ENCODE measurements around the gene S1PR3.

Gene S1PR3

DNA sequence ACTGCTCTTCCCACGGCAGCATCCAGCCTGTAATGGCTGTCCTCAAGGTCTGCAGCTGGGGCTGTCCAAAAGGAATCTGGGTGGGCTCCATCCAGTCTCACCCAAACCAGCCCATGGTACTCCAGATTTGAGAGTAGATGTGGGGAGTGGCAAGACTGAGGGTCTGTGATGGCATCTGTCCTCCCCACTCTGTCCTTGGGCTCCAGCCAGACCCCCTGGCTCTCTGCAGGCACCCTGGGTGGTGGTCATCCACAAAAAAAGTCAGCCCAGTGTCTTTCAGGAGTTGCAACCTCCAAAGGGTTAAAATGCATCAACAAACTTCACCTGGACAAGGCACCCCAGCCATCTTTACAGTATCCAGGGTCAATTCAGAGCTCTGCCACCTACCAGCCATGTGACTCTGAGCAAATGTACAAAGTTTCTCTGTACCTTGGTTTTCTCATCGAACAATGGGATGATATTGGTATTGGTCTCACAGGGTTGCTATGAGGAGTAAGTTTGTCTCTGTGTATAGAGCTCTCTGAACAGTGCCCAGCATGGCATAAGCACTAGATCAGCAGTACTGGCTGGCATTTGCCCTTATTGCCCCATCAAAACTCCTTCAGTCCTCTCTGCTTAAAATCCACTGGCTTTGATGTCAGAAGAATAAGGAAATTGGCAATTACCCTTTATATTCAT is 7.3 kb upstream of the S1PR3 start:
- in situ Hi-C loops (cut with MboI; ENCODE audit: low pct_unique_long_range_greater_than_20kb, low sequenced_read_pairs, unreplicated experiment), result no loop called here
- DNase-seq (ENCODE audit: low spot score), result no peak
- TF ChIP-seq, protein P1, sequence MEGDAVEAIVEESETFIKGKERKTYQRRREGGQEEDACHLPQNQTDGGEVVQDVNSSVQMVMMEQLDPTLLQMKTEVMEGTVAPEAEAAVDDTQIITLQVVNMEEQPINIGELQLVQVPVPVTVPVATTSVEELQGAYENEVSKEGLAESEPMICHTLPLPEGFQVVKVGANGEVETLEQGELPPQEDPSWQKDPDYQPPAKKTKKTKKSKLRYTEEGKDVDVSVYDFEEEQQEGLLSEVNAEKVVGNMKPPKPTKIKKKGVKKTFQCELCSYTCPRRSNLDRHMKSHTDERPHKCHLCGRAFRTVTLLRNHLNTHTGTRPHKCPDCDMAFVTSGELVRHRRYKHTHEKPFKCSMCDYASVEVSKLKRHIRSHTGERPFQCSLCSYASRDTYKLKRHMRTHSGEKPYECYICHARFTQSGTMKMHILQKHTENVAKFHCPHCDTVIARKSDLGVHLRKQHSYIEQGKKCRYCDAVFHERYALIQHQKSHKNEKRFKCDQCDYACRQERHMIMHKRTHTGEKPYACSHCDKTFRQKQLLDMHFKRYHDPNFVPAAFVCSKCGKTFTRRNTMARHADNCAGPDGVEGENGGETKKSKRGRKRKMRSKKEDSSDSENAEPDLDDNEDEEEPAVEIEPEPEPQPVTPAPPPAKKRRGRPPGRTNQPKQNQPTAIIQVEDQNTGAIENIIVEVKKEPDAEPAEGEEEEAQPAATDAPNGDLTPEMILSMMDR (IDR thresholded peaks at IDR 0.05; ENCODE audit: extremely low read depth, insufficient read depth, missing control alignments), result no peak

DNA sequence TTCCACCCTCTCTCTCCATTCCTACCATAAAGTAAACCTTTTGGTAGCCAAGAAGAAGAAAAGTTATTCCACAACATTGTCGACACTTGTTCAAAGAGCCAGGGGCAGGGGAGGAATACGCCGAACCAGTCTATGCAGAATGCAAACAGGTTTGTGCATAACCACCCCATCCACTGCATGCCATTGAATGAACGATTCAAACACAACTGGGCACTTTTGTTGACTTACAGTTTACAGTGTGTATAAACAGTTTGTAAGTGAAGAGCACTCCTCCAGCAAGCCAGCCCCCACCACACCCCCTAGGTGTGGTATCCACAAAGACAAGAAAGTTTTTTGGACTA is 6.8 kb upstream of the S1PR3 start:
- no peak for DNase-seq (ENCODE audit: low spot score)
- in situ Hi-C loops (cut with MboI; ENCODE audit: low pct_unique_long_range_greater_than_20kb, low sequenced_read_pairs, unreplicated experiment), result no loop called here

DNA sequence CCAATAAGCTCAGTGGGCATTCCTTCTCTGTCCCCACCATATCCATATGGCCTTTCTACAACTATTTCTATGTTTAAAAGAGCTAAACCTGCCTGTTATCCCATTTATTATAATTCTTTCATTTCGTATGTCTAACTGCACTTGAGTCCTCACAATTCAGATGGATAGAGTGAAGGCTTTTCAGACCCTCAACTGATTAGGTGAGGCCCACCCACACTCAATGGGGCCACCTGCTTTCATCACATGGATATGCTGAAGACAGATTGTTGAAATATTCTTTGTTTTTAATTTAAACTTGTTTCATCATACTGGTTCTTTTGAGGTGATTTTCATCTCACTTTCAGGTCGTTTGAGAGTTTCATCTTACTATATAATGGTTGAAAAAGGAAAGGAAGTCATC is 5.7 kb upstream of the S1PR3 start:
- TF ChIP-seq, protein P1 (IDR thresholded peaks at IDR 0.05; ENCODE audit: extremely low read depth, insufficient read depth, missing control alignments), result no peak
- DNase-seq (ENCODE audit: low spot score), result no peak
- in situ Hi-C loops (cut with MboI; ENCODE audit: low pct_unique_long_range_greater_than_20kb, low sequenced_read_pairs, unreplicated experiment), result no loop called here

More for the DNA sequence above, 6.8 kb upstream of the S1PR3 start:
- TF ChIP-seq, protein P1 (IDR thresholded peaks at IDR 0.05; ENCODE audit: extremely low read depth, insufficient read depth, missing control alignments), result no peak

DNA sequence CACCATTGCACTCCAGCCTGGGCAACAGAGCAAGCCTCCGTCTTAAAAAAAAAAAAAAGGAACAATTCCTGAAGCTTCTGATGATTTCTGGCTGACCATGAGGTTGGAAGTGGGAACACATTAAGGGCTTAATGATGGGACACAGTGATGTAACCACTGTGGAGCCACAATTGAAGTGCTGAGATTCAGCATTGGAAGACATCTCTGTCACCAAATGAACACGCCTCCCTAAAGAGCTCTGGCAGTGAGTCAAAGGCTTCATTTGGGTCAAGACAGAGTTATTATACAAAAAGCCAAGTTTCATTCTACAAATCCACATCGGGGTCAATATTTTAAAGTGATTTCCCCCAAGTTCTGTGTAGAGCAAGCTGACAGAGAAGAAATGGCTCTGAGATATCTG is 4.5 kb upstream of the S1PR3 start:
- TF ChIP-seq, protein P1 (IDR thresholded peaks at IDR 0.05; ENCODE audit: extremely low read depth, insufficient read depth, missing control alignments), result no peak
- DNase-seq (ENCODE audit: low spot score), result no peak
- in situ Hi-C loops (cut with MboI; ENCODE audit: low pct_unique_long_range_greater_than_20kb, low sequenced_read_pairs, unreplicated experiment), result no loop called here

DNA sequence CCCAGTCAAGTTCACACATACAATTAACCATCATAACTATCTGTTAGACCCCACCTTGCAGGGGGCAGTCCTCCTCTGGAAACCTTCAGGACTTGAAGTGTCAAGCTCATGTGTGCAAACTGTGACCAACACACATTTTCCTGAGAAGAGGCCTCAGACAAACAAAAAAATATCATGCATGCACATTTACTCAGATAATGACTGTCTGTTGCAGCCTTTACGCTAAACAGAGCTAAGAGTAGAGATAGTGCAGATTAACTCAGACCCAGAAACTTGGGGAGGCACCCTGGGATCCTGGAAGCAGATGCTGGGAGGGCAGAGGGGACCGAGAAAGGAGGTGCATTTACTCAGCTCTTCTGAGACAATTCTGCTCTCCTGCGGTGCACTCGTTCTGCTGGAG is 3.6 kb upstream of the S1PR3 start:
- TF ChIP-seq, protein P1 (IDR thresholded peaks at IDR 0.05; ENCODE audit: extremely low read depth, insufficient read depth, missing control alignments), result no peak
- DNase-seq (ENCODE audit: low spot score), result no peak
- in situ Hi-C loops (cut with MboI; ENCODE audit: low pct_unique_long_range_greater_than_20kb, low sequenced_read_pairs, unreplicated experiment), result no loop called here

DNA sequence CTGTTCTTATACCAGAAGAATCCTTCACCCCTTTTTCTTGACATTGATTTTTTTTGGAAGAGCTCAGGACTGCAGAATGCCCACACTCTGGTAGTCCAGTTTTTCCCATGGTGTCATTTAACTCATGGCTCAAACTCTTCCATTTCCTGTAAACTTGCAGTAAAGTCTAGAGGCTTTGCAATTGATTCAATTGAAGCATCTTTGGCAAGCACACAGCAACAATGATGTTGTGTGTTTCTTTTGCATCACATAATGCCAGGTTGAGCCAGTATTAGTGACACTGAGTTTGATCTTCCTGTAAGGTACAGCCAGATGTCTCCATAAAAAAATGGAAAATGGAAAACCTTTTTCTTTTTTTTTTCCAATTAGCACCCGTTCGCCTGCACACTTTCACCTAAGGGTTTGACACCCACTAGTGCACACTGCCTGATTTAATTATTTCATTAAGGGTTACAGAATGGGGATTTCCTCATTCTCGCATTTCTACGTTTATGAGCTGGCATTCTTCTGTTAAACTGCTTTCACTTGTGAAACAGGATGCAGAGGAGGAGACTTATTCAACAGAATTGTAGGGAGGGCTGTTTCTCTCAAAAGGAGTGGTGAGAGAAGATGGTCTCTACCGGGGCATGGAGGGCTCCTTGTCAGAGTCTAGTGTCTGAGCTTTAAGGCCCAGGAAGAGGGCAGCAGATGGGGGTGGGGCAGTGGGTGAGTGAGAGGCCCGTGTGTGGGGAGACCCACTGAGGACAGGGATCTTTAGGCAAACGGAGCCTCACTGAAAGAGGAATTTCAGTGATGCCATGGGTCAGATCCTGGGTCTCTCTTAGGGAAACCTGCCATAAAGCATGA is 2.2 kb upstream of the S1PR3 start:
- TF ChIP-seq, protein P1 (IDR thresholded peaks at IDR 0.05; ENCODE audit: extremely low read depth, insufficient read depth, missing control alignments), result no peak
- in situ Hi-C loops (cut with MboI; ENCODE audit: low pct_unique_long_range_greater_than_20kb, low sequenced_read_pairs, unreplicated experiment), result no loop called here
- DNase-seq (ENCODE audit: low spot score), result peak; percentile 41
